OCI-LY7 (cell line): Measurements from ENCODE around the gene DLGAP4. TPM values are rescaled to one million over a fixed set of nuclear protein-coding genes. Genes with fewer than 3 reads are reported as not detected.

Experiments used
- BruUV-seq: library from RNA; stranded (reverse); fragments of 400-500 nt; replicated peaks from 2 replicates; lab custom pipeline; 2021; lab: Mats Ljungman, UMichigan
- CTCF ChIA-PET: fragments of 300-600 bp; sonication (Branson Sonifier 250); formaldehyde crosslinking; loops from one replicate; lab custom pipeline; 2022; ENCODE audit warnings: antibody characterized with exemption; ENCODE audit not compliant: unreplicated experiment; lab: Charles Lee
- POLR2A ChIA-PET: fragments of 300-600 bp; sonication (Branson Sonifier 250); formaldehyde crosslinking; loops from one replicate; lab custom pipeline; 2022; ENCODE audit warnings: antibody characterized with exemption; lab: Charles Lee
- DNase-seq: peaks from one replicate; pipeline ENCODE4 v3.0.0-alpha.2; 2015; ENCODE audit warnings: low spot score
- H2AFZ ChIP-seq: fragments of 200-600 bp; sonication (generic), shearing (Covaris generic); 2 replicates; pipeline ENCODE4 v1.6.1; 2014; ENCODE audit warnings: mild to moderate bottlenecking, antibody characterized with exemption, low read length, moderate library complexity
- H3K27ac ChIP-seq: fragments of 200-600 bp; sonication (generic); 2 replicates; pipeline ENCODE4 v1.5.1; 2014; ENCODE audit warnings: mixed run types, low read depth, mild to moderate bottlenecking, moderate library complexity, low read length, inconsistent platforms; ENCODE audit not compliant: poor library complexity, severe bottlenecking
- H3K36me3 ChIP-seq: fragments of 200-600 bp; sonication (generic); 2 replicates; pipeline ENCODE4 v1.6.1; 2014; ENCODE audit warnings: mild to moderate bottlenecking, antibody characterized with exemption, low read length, moderate library complexity, mixed read lengths; ENCODE audit not compliant: insufficient read depth
- H3K4me1 ChIP-seq: fragments of 200-600 bp; sonication (generic); 2 replicates; pipeline ENCODE4 v1.5.1; 2014; ENCODE audit warnings: mild to moderate bottlenecking, low read length; ENCODE audit not compliant: insufficient read depth, poor library complexity, severe bottlenecking
- H3K4me2 ChIP-seq: fragments of 200-600 bp; sonication (generic); 2 replicates; pipeline ENCODE4 v1.6.1; 2014; ENCODE audit warnings: mild to moderate bottlenecking, low read length
- H3K4me3 ChIP-seq: fragments of 200-600 bp; sonication (generic); 2 replicates; pipeline ENCODE4 v1.5.1; 2014; ENCODE audit warnings: mild to moderate bottlenecking, low read depth, low read length; ENCODE audit not compliant: poor library complexity, severe bottlenecking
- H3K79me2 ChIP-seq: fragments of 200-600 bp; sonication (generic); 2 replicates; pipeline ENCODE4 v1.6.1; 2016; ENCODE audit warnings: low read depth, mild to moderate bottlenecking, low read length, moderate library complexity, mixed read lengths; ENCODE audit not compliant: insufficient read depth
- H3K9me2 ChIP-seq: fragments of 200-600 bp; sonication (generic); 2 replicates; pipeline ENCODE4 v1.6.1; 2016; ENCODE audit warnings: mild to moderate bottlenecking, low read length, mixed read lengths; ENCODE audit not compliant: insufficient read depth
- H3K9me3 ChIP-seq: fragments of 200-600 bp; sonication (generic); 2 replicates; pipeline ENCODE4 v1.6.1; 2014; ENCODE audit warnings: mild to moderate bottlenecking, mixed run types, low read length, mixed read lengths
- H4K20me1 ChIP-seq: fragments of 200-600 bp; sonication (generic); 2 replicates; pipeline ENCODE4 v1.6.1; 2014; ENCODE audit warnings: mild to moderate bottlenecking, antibody characterized with exemption, low read length, moderate library complexity, mixed read lengths; ENCODE audit not compliant: insufficient read depth
- EZH2phosphoT487 ChIP-seq: fragments of 200-600 bp; sonication (generic); IDR thresholded peaks from 2 replicates; pipeline ENCODE4 v1.6.1; 2018; ENCODE audit warnings: low read depth, borderline replicate concordance, mild to moderate bottlenecking, mixed run types, antibody characterized with exemption, low read length, moderate library complexity, mixed read lengths
- intact Hi-C: fragments of 100-400 bp; cut with micrococcal nuclease; formaldehyde crosslinking; loops from one replicate; pipeline ENCODE4 v1.10.0; 2022; ENCODE audit not compliant: unreplicated experiment
- total RNA-seq, 2 experiments: library from RNA; depleted of rRNA in 1 of 2; stranded (reverse); fragments of >200 nt in 1 of 2; shearing (Covaris generic) in 1 of 2; gene quantifications; 2 replicates each; pipeline ENCODE4 v1.2.3, GENCODE V29; 2014 to 2022
- TF ChIP-seq, protein P1 (sequence below): fragments of 200-600 bp; sonication (generic); conservative IDR thresholded peaks from 2 replicates; pipeline ENCODE4 v1.5.1; 2014; ENCODE audit warnings: mild to moderate bottlenecking, antibody characterized with exemption, low read length, moderate library complexity, mixed read lengths

The DLGAP4 gene
- total RNA-seq, 2 experiments from 2014 or later: 7.7 to 41.6 TPM

DNA sequence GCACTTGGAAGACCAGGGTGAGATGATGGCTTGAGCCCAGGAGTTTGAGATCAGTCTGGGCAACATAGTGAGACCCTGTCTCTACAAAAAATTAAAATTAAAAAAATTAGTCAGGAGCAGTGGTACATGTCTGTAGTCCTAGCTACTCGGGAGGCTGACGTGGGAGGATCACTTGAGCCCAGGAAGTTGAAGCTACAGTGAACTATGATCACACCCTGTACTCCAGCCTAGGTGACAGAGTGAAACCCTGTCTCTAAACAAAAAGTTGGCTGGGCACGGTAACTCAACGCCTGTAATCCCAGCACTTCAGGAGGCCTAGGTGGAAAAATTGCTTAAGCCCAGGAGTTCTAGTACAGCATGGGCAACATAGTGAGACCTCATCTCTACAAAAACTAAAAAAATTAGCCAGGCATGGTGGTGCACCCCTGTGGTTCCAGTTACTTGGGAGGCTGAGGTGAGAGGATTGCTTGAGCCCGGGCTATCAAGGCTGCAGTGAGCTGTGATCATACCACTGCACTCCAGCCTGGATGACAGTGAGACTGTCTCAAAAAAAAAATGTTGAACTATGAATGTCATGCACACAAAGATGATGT lies 174.4 kb downstream of the DLGAP4 start:
- Histone ChIP-seq H2AFZ (no peak overlapping the region), H3K9me2 (no peaks in the 10 kb centered on the region), H3K4me3 (no peak overlapping the region), H3K36me3 (no peaks in the 10 kb centered on the region), H3K4me1 (peaks cover 14% of the 10 kb centered on the region), H3K9me3 (no peaks in the 10 kb centered on the region), H3K27ac (no peak overlapping the region), H3K4me2 (no peak overlapping the region), H4K20me1 (peaks cover 9% of the 10 kb centered on the region), H3K79me2 (no peaks in the 10 kb centered on the region; the same call in 1 of the 2 replicates)
- BruUV-seq: no TSS peak
- intact Hi-C loops: no loop called here
- no peak for DNase-seq
- POLR2A ChIA-PET: interaction anchor here (0.7 kb wide), 1 partner anchor 237 kb away, joined by 3 read pairs; no protein-coding TSS in a partner anchor
- CTCF ChIA-PET: no interaction called here
- TF ChIP-seq, protein P1, sequence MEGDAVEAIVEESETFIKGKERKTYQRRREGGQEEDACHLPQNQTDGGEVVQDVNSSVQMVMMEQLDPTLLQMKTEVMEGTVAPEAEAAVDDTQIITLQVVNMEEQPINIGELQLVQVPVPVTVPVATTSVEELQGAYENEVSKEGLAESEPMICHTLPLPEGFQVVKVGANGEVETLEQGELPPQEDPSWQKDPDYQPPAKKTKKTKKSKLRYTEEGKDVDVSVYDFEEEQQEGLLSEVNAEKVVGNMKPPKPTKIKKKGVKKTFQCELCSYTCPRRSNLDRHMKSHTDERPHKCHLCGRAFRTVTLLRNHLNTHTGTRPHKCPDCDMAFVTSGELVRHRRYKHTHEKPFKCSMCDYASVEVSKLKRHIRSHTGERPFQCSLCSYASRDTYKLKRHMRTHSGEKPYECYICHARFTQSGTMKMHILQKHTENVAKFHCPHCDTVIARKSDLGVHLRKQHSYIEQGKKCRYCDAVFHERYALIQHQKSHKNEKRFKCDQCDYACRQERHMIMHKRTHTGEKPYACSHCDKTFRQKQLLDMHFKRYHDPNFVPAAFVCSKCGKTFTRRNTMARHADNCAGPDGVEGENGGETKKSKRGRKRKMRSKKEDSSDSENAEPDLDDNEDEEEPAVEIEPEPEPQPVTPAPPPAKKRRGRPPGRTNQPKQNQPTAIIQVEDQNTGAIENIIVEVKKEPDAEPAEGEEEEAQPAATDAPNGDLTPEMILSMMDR: no peak
- no peak for TF ChIP-seq EZH2phosphoT487

DNA sequence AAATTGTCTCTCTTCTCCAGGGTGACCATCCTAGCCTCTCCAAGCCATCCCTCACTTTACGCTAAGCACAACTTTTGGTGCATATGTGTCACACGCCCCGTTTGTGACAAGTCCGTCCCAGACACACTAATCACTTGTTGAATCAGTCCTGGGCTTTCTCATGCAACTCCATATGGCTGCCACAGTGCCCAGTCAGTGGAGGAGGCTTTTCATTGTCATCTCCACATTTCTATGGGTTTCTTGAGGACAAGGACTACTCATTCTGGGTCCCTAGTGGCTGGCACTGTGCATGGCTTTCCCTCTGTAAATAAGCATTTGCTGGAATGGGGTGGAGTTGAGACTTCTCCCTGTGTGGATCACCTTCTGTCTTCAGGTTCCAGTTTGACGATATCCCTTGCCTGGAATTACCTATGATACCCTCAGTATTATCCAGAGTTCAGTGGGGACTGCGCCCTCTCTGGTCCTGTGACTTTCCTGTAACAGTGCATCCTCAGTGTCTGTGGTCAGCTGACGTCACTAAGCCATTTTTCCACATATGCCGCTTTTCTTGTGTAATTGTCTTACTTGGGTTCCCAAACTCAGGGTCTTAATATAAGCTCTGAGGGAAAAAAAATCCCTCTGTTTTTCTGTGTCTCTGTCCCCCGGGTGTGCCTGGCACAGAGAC lies 175.4 kb downstream of the DLGAP4 start:
- intact Hi-C loops: no loop called here
- Histone ChIP-seq H3K36me3 (no peaks in the 10 kb centered on the region), H3K4me3 (no peak overlapping the region), H3K4me1 (peaks cover 14% of the 10 kb centered on the region), H3K4me2 (no peak overlapping the region), H3K9me2 (no peaks in the 10 kb centered on the region), H3K79me2 (no peaks in the 10 kb centered on the region; the same call in 1 of the 2 replicates), H3K27ac (no peak overlapping the region), H3K9me3 (no peaks in the 10 kb centered on the region), H2AFZ (no peak overlapping the region), H4K20me1 (peaks cover 9% of the 10 kb centered on the region)
- POLR2A ChIA-PET: interaction anchor here (0.7 kb wide), 1 partner anchor 238 kb away, joined by 3 read pairs; no protein-coding TSS in a partner anchor
- TF ChIP-seq, protein P1: no peak
- TF ChIP-seq EZH2phosphoT487: no peak
- CTCF ChIA-PET: no interaction called here
- no TSS peak for BruUV-seq
- DNase-seq: no peak

DNA sequence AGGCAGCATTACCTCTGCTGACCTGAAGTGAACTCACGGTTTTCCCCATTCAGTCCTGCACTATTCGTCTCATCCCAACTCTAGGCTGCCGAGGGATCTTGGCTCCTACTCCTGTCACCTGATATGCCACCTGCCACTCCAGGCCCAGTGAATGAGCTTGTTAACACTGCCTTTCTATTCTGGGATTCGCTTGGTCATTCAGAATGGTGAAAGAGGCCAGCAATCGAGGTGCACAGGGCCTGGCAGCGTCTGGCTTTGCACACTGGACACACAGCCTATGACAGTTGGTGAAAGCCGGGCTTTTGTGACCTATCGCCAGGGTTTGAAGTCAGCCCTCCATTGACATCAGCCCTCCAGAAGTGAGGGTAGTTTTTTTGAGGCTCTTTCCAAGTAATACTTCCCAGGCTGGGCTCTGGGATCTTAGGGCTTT lies 175.9 kb downstream of the DLGAP4 start:
- peaks cover 14% of the 10 kb centered on the region for H3K4me1 ChIP-seq
- H3K4me2 ChIP-seq: no peak overlapping the region
- peaks cover 9% of the 10 kb centered on the region for H4K20me1 ChIP-seq
- ChIA-PET POLR2A (no interaction called here), CTCF (interaction anchor here (1.1 kb wide), 1 partner anchor 10 kb away, joined by 4 read pairs; no protein-coding TSS in a partner anchor)
- H3K27ac ChIP-seq: no peak overlapping the region
- H3K9me2 ChIP-seq: no peaks in the 10 kb centered on the region
- TF ChIP-seq, protein P1: no peak
- no peak for TF ChIP-seq EZH2phosphoT487
- H3K36me3 ChIP-seq: no peaks in the 10 kb centered on the region
- H3K79me2 ChIP-seq: no peaks in the 10 kb centered on the region; the same call in 1 of the 2 replicates
- no peak overlapping the region for H3K4me3 ChIP-seq
- BruUV-seq: no TSS peak
- no peak overlapping the region for H2AFZ ChIP-seq
- intact Hi-C loops: no loop called here
- no peak for DNase-seq
- no peaks in the 10 kb centered on the region for H3K9me3 ChIP-seq
